GM12874 (cell line): ENCODE results near the gene RNF13.

Source experiments
- CTCF ChIP-seq: IDR thresholded peaks from 2 replicates; pipeline ENCODE4 v1.5.1; 2011; ENCODE audit warnings: low read depth, mild to moderate bottlenecking, control low read depth, low read length, moderate library complexity; ENCODE audit not compliant: insufficient read depth

RNF13 gene

GRCh38 chr3:149801639-149802038 is 11.4 kb upstream of the RNF13 start:
- no peak for TF ChIP-seq CTCF

- TF ChIP-seq CTCF = no peak
These were observed 6.7 kb upstream of the RNF13 start for GRCh38 chr3:149806171-149806778.

- TF ChIP-seq CTCF = peak; percentile 77
These were observed 4.7 kb upstream of the RNF13 start for GRCh38 chr3:149808209-149808829.

- no peak for TF ChIP-seq CTCF
These were observed 3.3 kb upstream of the RNF13 start for GRCh38 chr3:149809699-149810098.

- no peak for TF ChIP-seq CTCF
These were observed 2.2 kb upstream of the RNF13 start for GRCh38 chr3:149810846-149811245.

- no peak for TF ChIP-seq CTCF
These were observed 830 bp upstream of the RNF13 start for GRCh38 chr3:149812165-149812605.

- no peak for TF ChIP-seq CTCF
These were observed 609 bp downstream of the RNF13 start for GRCh38 chr3:149813367-149814281.
